DMS 273 (cell line): ENCODE measurements around the gene NUP93.

Source experiments
- DNase-seq: peaks from one replicate; lab custom pipeline; 2025; ENCODE audit not compliant: unreplicated experiment; lab: John Stamatoyannopoulos, UW

NUP93 gene

DNA sequence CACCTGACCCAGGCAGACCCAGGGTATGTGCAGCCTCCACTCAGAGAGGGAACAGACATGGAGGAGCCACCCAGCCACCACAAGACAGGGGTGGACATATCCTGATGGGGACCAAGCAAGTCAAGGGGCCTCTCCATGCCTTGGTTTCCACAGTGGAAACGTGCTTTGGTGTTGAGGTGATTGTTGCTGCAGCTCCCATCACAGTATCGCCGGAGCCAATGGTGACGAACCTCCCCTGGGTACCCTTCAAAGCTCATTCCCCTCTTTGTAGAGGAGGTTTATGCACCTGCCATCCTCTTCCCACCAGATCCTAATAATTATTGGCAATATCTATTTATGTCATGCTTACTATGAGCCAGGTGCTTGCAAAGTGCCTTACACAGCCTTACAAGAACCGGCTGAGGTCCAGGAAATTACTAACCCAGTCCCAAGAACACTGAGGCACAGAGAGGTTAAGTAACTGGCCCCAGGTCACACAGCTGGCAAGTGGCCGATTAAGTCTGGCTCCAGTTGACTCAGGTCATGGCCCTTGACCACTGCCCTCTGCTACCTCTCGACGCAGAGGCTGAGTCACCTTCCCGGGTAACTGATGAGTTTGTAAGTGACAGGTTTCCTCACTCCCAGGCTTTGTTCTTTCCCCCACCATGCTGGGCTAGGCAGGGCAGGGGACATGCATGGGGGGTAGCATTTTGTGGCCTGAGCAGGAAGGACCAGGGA lies 155.7 kb downstream of the NUP93 start:
- DNase-seq, result no peak

DNA sequence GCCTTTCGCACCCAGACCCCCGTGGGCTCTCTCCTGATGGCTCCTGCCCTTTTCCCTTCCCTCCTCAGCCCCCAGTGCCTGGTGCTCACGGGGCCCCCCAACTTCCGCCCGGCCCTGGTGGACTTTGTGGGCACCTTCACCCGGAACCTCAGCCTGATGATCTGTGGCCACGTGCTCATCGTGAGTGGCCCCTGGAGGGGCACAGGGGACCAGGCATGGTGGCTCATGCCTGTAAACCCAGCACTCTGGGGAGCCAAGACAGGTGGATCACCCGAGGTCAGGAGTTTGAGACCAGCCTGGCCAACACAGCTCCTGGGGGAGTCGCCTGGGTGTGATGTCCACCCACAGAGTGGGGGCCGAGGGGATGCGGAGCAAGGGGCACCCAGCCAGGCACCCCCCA lies 156.4 kb downstream of the NUP93 start:
- no peak for DNase-seq

DNA sequence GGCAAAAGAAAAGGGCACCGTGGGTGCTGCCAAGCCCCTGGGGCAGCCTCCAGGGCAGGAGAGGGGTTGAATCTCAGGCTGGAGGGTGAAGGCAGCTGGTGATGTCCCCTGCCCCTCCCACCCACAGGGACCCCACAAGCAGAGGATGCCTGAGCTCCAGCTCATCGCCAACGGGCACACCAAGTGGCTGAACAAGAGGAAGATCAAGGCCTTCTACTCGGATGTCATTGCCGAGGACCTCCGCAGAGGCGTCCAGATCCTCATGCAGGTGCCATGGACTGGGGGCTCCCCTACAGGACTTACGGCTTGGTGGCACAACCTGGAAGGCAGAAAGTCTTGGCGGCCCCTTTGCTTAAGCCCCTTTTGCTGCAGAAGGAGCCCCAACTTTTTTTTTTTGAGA lies 156.9 kb downstream of the NUP93 start:
- DNase-seq, result no peak

DNA sequence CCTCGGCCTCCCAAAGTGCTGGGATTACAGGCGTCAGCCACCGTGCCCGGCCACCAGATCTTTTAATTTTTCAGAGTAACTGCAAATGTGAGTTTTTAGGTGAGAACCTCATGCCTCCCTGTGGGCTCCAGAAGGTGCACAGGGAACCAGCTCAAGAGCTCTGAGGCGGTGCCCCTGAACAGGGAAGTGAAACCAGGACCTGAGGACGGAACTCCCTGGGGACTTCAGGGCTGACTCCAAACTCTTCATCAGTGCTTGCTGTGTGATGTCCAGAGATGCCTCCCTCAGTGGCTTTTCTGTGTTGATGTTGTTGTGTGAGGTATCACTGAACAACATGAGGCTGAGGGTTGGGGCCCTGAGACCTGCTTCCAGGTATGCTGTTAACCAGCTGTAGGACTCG lies 158.9 kb downstream of the NUP93 start:
- DNase-seq, result no peak

DNA sequence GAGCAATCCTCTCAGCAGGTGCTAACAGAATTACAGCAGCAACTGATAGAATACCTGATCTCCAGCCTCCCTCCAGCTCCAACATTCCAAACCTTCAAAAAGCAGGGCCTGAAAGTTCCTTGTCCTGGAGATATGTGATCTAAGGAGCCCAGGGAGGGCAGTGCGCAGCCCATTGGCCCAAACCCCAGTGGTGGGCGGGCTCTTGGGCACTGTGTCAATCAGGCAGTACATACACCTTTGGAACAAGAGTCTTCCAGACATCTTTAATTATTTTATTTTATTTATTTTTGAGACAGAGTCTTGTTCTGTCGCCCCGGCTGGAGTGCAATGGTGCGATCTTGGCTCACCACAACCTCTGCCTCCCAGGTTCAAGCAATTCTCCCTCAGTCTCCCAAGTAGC lies 159.3 kb downstream of the NUP93 start:
- peak; percentile 48 for DNase-seq

DNA sequence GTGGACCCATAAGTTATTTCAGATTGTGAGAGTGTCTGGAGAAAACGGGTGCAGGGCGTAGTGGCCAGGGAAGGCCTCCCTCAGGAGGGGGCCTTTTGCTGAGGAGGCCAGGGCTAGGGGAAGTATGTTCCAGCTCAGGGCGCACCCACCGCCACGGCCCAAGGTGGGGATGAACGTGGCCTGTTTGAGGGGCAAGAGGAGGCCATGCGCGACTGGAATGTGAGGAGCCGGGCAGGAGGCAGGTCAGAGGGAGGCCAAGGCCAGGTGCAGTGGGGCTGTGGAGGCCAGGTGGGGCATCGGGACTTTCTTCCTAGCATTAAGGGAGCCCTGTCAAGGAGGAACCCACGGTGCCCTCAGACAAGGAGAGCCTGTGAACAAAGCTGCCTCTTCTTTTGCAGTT lies 161.8 kb downstream of the NUP93 start:
- DNase-seq, result no peak

DNA sequence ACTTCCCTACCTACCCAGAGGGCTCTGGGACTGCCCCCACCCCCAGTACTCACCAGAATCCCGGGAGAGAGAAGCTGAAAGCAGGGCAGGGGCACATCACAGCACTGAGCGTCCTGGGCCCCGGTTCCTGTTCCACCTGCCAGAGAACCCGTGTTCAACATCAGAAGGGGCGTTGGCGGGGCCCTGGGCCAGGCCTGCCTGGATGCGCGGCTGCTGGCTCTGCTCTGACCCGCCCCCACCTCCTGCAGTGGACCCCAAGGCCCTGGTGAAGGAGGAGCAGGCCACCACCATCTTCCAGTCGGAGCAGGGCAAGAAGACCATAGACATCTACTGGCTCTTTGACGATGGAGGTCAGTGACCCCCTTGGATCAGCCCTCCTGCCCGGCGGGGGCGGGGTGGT lies 162.8 kb downstream of the NUP93 start:
- no peak for DNase-seq

DNA sequence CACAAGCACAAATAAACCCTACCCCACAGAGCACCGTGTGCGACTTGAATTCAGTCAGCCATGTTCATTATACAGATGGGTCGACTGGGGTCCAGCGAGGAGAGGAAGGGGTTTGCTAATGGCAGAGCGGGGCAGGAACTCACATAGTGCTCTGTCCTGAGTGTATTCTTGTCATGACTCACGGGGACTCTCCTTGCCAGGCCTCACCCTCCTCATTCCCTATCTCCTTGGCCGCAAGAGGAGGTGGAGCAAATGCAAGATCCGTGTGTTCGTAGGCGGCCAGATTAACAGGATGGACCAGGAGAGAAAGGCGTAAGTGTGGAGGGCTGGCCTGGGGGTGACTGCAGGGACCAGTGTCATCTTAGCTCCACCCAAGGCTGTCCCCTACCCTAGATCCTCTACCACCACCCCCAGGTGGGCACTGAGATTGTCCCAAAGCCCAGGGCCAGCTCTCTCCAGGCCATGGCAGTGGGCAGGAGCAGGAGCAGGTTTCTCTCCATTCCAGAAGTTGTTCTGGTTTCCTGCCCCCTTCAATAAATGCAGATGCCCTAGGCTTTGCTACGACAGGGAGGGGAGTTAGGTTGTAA lies 164.5 kb downstream of the NUP93 start:
- DNase-seq, result no peak

DNA sequence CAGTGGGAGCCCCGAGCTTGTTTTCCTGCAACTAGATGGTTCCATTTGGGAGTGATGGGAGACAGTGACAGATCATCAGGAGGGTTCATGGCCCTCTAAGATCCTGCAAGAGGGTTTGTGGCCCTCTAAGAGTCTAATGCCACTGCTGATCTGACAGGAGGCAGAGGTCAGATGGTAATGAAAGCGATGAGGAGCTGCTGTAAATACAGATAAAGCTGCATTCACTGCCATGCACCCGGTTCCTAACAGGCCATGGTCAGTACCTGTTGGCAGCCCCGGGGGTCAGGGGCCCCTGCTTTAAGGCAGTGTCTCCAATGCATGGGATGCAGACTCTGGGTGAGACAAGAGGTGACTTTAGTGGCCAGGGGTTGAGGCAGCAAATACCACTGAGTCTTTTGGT lies 165.9 kb downstream of the NUP93 start:
- no peak for DNase-seq

DNA sequence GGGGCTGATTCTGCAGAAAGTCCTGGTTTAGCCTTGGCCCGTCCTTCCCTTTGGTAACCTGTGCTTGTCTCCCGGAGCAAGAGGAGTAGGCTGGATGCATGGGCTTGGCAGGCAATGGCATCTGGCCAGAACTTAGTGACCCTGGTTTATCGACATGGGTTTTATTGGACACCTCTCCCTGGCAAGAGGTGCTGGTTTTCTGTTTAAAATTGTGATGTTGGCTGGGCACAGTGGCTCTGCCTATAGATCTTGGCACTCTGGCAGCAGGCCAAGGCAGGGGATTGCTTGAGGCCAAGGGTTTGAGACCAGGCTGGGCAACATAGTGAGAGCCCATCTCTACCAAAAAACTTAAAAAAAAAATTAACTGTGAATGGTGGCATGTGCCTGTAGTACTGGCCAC lies 166.3 kb downstream of the NUP93 start:
- no peak for DNase-seq

DNA sequence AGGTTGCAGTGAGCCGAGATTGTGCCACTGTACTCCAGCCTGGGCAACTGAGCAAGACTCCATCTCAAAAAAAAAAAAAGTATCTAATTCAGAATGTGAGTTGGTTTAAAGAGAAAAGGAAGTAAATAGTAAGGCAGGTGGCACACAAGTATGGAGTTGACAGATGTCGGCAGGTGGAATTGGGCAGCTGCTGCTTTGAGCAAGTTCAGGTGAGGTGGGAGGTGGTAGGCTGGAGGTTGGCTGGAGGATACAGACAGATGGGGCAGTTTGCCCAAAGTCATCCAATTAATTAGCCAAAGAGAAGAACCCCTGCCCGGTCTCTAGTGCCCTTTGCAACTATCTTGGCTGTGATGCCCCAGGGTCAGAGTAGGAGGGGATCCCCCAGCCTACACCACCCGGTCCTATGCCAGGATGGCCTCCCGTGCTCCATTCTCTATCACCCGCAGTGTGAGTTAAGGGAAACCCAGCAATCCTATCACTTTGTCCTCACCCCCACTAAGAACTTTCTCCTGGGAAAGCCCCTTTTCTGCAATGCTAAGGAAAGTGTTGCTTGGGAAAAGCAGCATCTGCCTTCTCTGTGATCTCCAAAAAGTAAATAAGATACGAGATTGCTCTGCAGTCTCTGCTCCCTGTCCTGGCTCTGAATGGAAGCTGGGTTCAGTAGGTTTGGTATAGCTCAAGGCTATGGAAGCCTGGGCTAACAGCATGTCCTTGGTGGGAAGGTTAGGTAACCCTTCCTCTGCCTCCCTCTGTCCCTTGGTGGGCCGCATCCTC lies 167.3 kb downstream of the NUP93 start:
- DNase-seq, result no peak

DNA sequence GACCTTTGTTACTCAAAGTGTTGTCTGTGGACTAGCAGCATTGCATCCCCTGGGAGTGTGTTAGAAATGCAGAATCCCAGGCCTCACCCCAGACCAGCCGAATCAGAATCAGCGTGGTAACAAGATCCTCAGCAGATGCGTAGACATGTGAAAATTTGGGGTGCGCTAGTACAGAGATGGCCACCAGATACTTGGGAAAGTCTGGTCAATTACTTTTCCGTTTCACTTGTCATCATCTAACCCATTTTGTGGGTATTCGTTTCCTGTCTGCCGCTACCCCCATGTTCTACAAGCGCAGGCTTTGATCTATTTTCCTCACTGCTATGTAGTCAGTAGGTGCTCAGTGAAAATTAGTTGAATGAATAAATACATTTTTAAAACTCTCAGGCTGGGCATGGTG lies 168.9 kb downstream of the NUP93 start:
- no peak for DNase-seq
